ENCODE data around the gene APMAP. TPM values are rescaled to one million over a fixed set of nuclear protein-coding genes. Genes with fewer than 3 reads are reported as not detected.

APMAP gene
- total RNA-seq, 1 experiment from 2014 or later, result 82.7 TPM

DNA sequence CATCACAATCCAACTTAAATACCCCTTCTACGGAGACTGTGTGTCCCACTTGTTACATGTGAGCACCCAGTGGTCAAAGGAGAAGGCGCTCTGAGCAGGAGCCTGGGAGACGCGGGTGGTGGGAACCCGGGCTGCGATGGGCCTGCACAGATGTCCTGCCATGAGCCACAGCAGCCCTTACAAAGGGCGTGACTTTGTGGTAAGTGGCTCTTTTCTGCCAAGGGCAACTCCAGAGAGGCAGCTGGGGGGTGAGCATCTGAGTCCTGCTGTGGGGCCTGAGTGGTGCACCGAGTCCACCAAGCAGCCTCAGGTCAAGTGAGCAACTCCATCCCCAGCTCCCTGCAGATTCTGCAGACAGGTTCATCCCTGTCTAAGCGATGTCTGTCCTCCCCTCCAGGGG lies 77.1 kb downstream of the APMAP start:
- no peaks in the 10 kb centered on the region for H3K4me1 ChIP-seq (ENCODE audit: control insufficient read depth in 1 of 2, insufficient read depth in 2 of 2, low read length in 2 of 2)
- no peaks in the 10 kb centered on the region for H3K36me3 ChIP-seq (ENCODE audit: control insufficient read depth in 1 of 2, insufficient read depth in 2 of 2, low read length in 2 of 2)
- no peaks in the 10 kb centered on the region for H3K9me2 ChIP-seq (ENCODE audit: insufficient read depth)
- H3K79me2 ChIP-seq (ENCODE audit: insufficient read depth, low read length), result no peaks in the 10 kb centered on the region
- BruUV-seq (replicated peaks), result no TSS peak
- ATAC-seq, result no peak
- no peaks in the 10 kb centered on the region for H3K9me3 ChIP-seq (ENCODE audit: control insufficient read depth in 1 of 2, insufficient read depth in 1 of 2, low read depth in 1 of 2, low read length in 2 of 2)
- ChIA-PET POLR2A (no interaction called here), CTCF (no interaction called here), RAD21 (ENCODE audit: low non-redundant PET in 1 of 2, low total read pairs in 2 of 2, uncharacterized antibody in 2 of 2, unreplicated experiment in 2 of 2) (no interaction called here)
- no peak overlapping the region for H3K4me2 ChIP-seq (ENCODE audit: low read length)
- TF ChIP-seq TCF7L2 (IDR thresholded peaks at IDR 0.05; ENCODE audit: borderline replicate concordance, extremely low read depth, insufficient read depth, insufficient read length), result no peak
- no peak for TF ChIP-seq POLR2A (IDR thresholded peaks at IDR 0.05; ENCODE audit: borderline replicate concordance, extremely low read depth, insufficient read depth, insufficient read length)
- no peak for TF ChIP-seq SRF (IDR thresholded peaks at IDR 0.05; ENCODE audit: low read depth)
- no peak for TF ChIP-seq YY1 (IDR thresholded peaks at IDR 0.05; ENCODE audit: extremely low read depth, insufficient replicate concordance, low read depth, low read length)
- TF ChIP-seq EZH2 (IDR thresholded peaks at IDR 0.05), result no peak
- TF ChIP-seq, protein P1, sequence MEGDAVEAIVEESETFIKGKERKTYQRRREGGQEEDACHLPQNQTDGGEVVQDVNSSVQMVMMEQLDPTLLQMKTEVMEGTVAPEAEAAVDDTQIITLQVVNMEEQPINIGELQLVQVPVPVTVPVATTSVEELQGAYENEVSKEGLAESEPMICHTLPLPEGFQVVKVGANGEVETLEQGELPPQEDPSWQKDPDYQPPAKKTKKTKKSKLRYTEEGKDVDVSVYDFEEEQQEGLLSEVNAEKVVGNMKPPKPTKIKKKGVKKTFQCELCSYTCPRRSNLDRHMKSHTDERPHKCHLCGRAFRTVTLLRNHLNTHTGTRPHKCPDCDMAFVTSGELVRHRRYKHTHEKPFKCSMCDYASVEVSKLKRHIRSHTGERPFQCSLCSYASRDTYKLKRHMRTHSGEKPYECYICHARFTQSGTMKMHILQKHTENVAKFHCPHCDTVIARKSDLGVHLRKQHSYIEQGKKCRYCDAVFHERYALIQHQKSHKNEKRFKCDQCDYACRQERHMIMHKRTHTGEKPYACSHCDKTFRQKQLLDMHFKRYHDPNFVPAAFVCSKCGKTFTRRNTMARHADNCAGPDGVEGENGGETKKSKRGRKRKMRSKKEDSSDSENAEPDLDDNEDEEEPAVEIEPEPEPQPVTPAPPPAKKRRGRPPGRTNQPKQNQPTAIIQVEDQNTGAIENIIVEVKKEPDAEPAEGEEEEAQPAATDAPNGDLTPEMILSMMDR (IDR thresholded peaks at IDR 0.05 in 2 of 3, conservative IDR thresholded peaks at IDR 0.05 in 1 of 3; ENCODE audit: borderline replicate concordance in 1 of 3, insufficient read depth in 1 of 3, low read depth in 2 of 3, low read length in 2 of 3), result no peak
- no peak for TF ChIP-seq SP1 (IDR thresholded peaks at IDR 0.05; ENCODE audit: low read depth)
- TF ChIP-seq, protein P2, sequence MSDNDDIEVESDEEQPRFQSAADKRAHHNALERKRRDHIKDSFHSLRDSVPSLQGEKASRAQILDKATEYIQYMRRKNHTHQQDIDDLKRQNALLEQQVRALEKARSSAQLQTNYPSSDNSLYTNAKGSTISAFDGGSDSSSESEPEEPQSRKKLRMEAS (IDR thresholded peaks at IDR 0.05), result no peak
- TF ChIP-seq POLR2AphosphoS5 (IDR thresholded peaks at IDR 0.05; ENCODE audit: low read depth, low read length), result no peak
- TF ChIP-seq, protein P3, sequence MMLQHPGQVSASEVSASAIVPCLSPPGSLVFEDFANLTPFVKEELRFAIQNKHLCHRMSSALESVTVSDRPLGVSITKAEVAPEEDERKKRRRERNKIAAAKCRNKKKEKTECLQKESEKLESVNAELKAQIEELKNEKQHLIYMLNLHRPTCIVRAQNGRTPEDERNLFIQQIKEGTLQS (IDR thresholded peaks at IDR 0.05), result no peak
- TF ChIP-seq ZNF274 (IDR thresholded peaks at IDR 0.05; ENCODE audit: low read depth, low read length), result no peak
- no peak for TF ChIP-seq FOSL1 (IDR thresholded peaks at IDR 0.05; ENCODE audit: low read depth)
- no peak for TF ChIP-seq EGR1 (IDR thresholded peaks at IDR 0.05; ENCODE audit: low read depth)
- TF ChIP-seq JUND (IDR thresholded peaks at IDR 0.05), result no peak
- TF ChIP-seq EZH2phosphoT487 (IDR thresholded peaks at IDR 0.05; ENCODE audit: borderline replicate concordance), result no peak
- TF ChIP-seq, protein P4, sequence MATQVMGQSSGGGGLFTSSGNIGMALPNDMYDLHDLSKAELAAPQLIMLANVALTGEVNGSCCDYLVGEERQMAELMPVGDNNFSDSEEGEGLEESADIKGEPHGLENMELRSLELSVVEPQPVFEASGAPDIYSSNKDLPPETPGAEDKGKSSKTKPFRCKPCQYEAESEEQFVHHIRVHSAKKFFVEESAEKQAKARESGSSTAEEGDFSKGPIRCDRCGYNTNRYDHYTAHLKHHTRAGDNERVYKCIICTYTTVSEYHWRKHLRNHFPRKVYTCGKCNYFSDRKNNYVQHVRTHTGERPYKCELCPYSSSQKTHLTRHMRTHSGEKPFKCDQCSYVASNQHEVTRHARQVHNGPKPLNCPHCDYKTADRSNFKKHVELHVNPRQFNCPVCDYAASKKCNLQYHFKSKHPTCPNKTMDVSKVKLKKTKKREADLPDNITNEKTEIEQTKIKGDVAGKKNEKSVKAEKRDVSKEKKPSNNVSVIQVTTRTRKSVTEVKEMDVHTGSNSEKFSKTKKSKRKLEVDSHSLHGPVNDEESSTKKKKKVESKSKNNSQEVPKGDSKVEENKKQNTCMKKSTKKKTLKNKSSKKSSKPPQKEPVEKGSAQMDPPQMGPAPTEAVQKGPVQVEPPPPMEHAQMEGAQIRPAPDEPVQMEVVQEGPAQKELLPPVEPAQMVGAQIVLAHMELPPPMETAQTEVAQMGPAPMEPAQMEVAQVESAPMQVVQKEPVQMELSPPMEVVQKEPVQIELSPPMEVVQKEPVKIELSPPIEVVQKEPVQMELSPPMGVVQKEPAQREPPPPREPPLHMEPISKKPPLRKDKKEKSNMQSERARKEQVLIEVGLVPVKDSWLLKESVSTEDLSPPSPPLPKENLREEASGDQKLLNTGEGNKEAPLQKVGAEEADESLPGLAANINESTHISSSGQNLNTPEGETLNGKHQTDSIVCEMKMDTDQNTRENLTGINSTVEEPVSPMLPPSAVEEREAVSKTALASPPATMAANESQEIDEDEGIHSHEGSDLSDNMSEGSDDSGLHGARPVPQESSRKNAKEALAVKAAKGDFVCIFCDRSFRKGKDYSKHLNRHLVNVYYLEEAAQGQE (IDR thresholded peaks at IDR 0.05; ENCODE audit: low read depth), result no peak
- TF ChIP-seq SIN3A (IDR thresholded peaks at IDR 0.05; ENCODE audit: low read depth), result no peak
- H3K9ac ChIP-seq (ENCODE audit: low read length), result no peak overlapping the region
- H4K20me1 ChIP-seq (ENCODE audit: insufficient read depth), result no peaks in the 10 kb centered on the region
- no peak overlapping the region for H3K27ac ChIP-seq (ENCODE audit: low read depth, low read length)
- intact Hi-C loops (cut with micrococcal nuclease), result loop anchor here (10.0 kb wide), 1 partner anchor 381 kb away; no protein-coding TSS in a partner anchor
- no peak for DNase-seq (ENCODE audit: low read depth, low spot score)
- H3K4me3 ChIP-seq (replicated peaks in 1 of 2; ENCODE audit: low read depth in 1 of 2, low read length in 2 of 2), result no peak overlapping the region
- no peak overlapping the region for H2AFZ ChIP-seq (ENCODE audit: low read depth, low read length, poor library complexity, severe bottlenecking)
- peaks cover 22% of the 10 kb centered on the region; the same call in 1 of the 2 replicates for H3K27me3 ChIP-seq (ENCODE audit: insufficient read depth, low read length)
